Lower leg skin (tissue), 4 donors: ENCODE measurements around the gene ZBTB20. TPM values are rescaled to one million over a fixed set of nuclear protein-coding genes. Genes with fewer than 3 reads are reported as not detected.

Source experiments
- DNase-seq, 2 donors: peaks; one replicate each; pipeline ENCODE4 v3.0.0-alpha.2; 2019; ENCODE audit warnings: low spot score in 2 of 2
- H3K4me3 ChIP-seq: fragments of 200-600 bp; sonication (generic); 2 replicates; pipeline ENCODE4 v1.5.1; 2017; ENCODE audit warnings: mild to moderate bottlenecking, low read depth; ENCODE audit not compliant: poor library complexity, severe bottlenecking
- POLR2A ChIP-seq, 2 donors: fragments of 450-650 bp; IDR thresholded peaks; one replicate each; pipeline ENCODE4 v1.6.1; 2016 to 2017; ENCODE audit warnings: antibody characterized with exemption in 2 of 2, mild to moderate bottlenecking in 1 of 2, moderate library complexity in 1 of 2
- WGBS, 2 donors: methylation state at CpG; one replicate each; pipeline ENCODE4 v1.1.5; 2018; 5-methylcytosine and 5-hydroxymethylcytosine counted together
- intact Hi-C: fragments of 100-400 bp; cut with DNase I; formaldehyde crosslinking; loops from one replicate; pipeline ENCODE4 v1.15.0; 2023; ENCODE audit warnings: low total_unique reads
- total RNA-seq, 4 donors: library from RNA; depleted of rRNA; stranded (reverse); fragments of >200 nt; gene quantifications; one replicate each; pipeline ENCODE4 v1.1.0, GENCODE V29; 2016
- TF ChIP-seq, protein P1 (sequence below), 3 donors: fragments of 450-650 bp; IDR thresholded peaks; one replicate each; pipeline ENCODE4 v1.5.1; 2016; ENCODE audit warnings: antibody characterized with exemption in 3 of 3, mild to moderate bottlenecking in 3 of 3, moderate library complexity in 2 of 3

Gene ZBTB20
- total RNA-seq, 4 donors from 2014 or later, result 22.5 to 41.9 (median 33.1) TPM

DNA sequence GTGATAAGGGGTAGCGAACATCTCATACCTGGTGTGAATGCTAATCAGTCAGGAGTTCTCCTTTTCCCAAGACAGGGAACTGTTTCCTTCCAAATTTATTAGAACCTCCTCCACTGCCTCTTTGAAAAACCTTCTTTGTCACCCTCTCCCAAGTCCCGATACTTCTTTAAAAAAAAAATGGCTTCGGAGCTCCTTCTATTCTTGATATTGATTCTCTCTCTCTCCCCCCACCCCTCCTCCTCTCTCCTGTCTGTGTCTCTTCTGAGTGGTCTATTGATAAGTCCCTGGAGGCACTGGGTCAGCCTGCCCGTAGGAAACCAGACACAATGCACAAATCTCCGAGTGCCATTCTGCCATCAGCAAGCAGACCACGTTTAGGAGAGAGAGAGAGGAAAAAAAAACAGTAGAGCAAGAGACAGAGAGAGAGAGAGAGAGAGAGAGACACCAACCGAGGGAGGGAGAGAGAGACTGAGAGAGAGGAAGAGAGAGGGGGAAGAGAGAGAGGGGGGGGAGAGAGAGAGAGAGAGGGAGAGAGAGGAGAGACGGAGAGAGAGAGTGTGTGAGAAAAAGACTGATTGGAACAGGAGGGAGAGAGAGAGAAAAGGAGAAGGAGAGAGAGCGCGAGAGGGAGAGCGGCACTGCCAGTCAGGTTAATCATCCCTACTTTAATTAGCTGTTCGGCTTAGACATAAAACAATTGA is 692.4 kb downstream of the ZBTB20 start:
- no peak for DNase-seq
- peak overlapping the region; percentile 11 for H3K4me3 ChIP-seq
- intact Hi-C loops, result no loop called here
- no peak for TF ChIP-seq POLR2A (IDR thresholded peaks at IDR 0.05)
- TF ChIP-seq, protein P1, sequence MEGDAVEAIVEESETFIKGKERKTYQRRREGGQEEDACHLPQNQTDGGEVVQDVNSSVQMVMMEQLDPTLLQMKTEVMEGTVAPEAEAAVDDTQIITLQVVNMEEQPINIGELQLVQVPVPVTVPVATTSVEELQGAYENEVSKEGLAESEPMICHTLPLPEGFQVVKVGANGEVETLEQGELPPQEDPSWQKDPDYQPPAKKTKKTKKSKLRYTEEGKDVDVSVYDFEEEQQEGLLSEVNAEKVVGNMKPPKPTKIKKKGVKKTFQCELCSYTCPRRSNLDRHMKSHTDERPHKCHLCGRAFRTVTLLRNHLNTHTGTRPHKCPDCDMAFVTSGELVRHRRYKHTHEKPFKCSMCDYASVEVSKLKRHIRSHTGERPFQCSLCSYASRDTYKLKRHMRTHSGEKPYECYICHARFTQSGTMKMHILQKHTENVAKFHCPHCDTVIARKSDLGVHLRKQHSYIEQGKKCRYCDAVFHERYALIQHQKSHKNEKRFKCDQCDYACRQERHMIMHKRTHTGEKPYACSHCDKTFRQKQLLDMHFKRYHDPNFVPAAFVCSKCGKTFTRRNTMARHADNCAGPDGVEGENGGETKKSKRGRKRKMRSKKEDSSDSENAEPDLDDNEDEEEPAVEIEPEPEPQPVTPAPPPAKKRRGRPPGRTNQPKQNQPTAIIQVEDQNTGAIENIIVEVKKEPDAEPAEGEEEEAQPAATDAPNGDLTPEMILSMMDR (IDR thresholded peaks at IDR 0.05), result no peak
- 13 to 14% methylated on average over 12 of the region's 12 CpGs for WGBS, 2 donors

DNA sequence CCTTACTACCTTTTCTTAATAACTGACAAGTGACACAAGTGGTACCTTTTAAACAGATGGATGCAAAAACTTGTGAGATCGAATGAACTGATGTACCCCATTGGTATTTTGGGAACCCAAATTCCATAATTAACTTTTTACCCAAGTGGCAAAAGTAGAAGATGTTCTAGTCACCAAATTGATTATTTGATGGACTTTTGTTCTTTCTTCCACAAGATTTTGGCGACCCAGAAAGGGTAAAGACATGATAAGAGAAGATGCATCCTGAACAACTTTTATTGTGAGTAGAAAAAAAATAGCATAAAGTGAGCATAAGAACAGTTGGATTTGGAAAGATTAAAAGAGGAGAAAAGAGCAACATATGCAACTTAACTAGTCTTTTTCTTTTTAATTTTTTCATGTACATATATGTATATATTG is 693.7 kb downstream of the ZBTB20 start:
- WGBS, 2 donors, result 82 to 84% methylated on average over 2 of the region's 2 CpGs
- TF ChIP-seq, protein P1 (IDR thresholded peaks at IDR 0.05), result no peak
- no peak for TF ChIP-seq POLR2A (IDR thresholded peaks at IDR 0.05)
- intact Hi-C loops, result no loop called here

DNA sequence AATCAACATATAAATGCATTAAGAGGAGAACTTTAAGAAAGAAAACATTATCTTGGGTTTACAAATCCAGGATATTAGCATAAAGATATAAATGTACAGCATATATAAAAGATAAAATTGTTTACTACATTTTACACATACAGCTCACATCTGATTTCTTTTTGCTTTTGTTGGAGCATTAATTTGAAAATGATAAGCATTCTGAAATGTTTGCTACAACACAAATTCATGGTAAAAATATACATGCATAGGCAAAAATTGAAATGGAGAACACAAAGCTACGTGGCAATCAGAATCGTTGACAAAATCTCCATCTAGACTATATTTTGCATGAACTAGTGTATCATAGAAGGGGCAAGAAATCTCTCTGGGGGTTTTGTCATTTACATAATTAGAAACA is 694.2 kb downstream of the ZBTB20 start:
- 74 to 79% methylated on average over 2 of the region's 2 CpGs for WGBS, 2 donors
- H3K4me3 ChIP-seq, result no peak overlapping the region
- TF ChIP-seq, protein P1 (IDR thresholded peaks at IDR 0.05), result no peak
- TF ChIP-seq POLR2A (IDR thresholded peaks at IDR 0.05), result no peak
- intact Hi-C loops, result no loop called here
- DNase-seq, result no peak

More for the DNA sequence above, 693.7 kb downstream of the ZBTB20 start:
- no peak overlapping the region for H3K4me3 ChIP-seq
- DNase-seq, result no peak

DNA sequence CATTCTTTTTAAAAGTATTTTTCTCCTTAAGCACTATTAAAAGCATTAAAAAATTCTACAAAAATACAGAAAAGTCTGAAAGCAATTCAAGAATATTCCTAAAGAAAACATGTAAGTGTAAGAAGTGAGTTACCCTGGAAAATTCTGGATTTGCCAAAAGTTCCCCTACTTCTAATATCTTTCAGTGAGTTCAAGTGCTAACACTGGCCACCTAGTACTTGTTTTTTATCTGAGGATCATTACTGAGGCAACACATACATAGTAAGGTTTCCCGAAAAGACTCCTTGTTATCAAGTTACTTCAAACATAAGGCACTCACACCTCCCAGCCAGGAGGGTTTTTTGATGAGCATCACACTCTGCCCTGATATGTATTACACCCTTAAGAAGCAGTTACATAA is 694.8 kb downstream of the ZBTB20 start:
- DNase-seq, result no peak
- 59 to 62% methylated on average over 1 of the region's 1 CpG for WGBS, 2 donors
- no peak overlapping the region for H3K4me3 ChIP-seq
- TF ChIP-seq, protein P1 (IDR thresholded peaks at IDR 0.05), result no peak
- no peak for TF ChIP-seq POLR2A (IDR thresholded peaks at IDR 0.05)
- intact Hi-C loops, result no loop called here

DNA sequence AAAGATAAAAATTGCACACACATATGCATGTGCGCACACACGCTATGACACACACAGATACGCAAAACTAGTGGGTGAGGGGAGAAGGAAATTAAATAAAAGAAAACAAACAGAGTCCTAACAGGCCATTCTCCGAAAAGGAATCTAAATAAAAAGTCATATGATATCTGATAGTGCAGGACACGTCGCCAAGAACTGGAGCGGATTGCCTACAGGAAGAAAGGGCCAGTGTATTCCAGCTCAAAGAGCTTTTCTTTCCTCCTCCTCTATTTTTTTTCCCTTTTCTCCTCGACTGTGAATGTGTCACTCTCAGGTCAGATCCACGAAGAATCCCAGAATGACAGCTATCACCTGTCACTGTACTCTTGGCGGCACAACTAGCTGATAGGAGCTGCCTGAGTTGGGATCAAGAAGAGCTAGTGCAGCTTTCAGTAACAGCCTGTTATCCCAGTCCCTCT is 695.5 kb downstream of the ZBTB20 start:
- DNase-seq, result no peak
- H3K4me3 ChIP-seq, result no peak overlapping the region
- intact Hi-C loops, result no loop called here
- TF ChIP-seq POLR2A (IDR thresholded peaks at IDR 0.05), result no peak
- TF ChIP-seq, protein P1 (IDR thresholded peaks at IDR 0.05), result no peak
- 43 to 58% methylated on average over 10 of the region's 10 CpGs for WGBS, 2 donors

DNA sequence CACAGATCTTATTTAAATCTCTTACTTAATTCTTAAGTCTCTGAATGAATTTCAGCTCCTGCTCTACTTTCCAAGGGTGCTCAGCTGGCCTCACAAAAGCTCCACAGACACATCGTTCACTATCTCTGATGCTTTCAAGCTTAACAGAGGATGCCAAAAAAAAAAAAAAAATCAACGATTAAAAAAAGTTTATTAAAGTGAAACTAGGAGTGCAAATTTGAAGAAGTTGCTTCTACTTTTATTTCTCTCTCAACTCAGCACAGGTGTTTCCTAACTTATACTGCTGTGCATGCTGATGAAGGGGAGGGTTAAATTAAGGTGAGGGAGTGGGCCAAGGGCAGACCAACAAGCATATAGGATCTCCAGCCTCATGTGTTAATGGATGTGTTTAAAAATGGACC is 696.0 kb downstream of the ZBTB20 start:
- TF ChIP-seq, protein P1 (IDR thresholded peaks at IDR 0.05), result no peak
- no peak for TF ChIP-seq POLR2A (IDR thresholded peaks at IDR 0.05)
- 26 to 30% methylated on average over 2 of the region's 2 CpGs for WGBS, 2 donors
- intact Hi-C loops, result no loop called here
- H3K4me3 ChIP-seq, result no peak overlapping the region
- DNase-seq, result no peak
